NCI-H128 (cell line): Measurements from ENCODE around the gene SYT2.
"Not testable (repeated sequence)": the region's sequence is repeated elsewhere in the genome, so short reads cannot be mapped to it uniquely, and the experiment has no call there.

Experiments
- DNase-seq: peaks from one replicate; lab custom pipeline; 2025; ENCODE audit not compliant: unreplicated experiment; lab: John Stamatoyannopoulos, UW

SYT2 gene

DNA sequence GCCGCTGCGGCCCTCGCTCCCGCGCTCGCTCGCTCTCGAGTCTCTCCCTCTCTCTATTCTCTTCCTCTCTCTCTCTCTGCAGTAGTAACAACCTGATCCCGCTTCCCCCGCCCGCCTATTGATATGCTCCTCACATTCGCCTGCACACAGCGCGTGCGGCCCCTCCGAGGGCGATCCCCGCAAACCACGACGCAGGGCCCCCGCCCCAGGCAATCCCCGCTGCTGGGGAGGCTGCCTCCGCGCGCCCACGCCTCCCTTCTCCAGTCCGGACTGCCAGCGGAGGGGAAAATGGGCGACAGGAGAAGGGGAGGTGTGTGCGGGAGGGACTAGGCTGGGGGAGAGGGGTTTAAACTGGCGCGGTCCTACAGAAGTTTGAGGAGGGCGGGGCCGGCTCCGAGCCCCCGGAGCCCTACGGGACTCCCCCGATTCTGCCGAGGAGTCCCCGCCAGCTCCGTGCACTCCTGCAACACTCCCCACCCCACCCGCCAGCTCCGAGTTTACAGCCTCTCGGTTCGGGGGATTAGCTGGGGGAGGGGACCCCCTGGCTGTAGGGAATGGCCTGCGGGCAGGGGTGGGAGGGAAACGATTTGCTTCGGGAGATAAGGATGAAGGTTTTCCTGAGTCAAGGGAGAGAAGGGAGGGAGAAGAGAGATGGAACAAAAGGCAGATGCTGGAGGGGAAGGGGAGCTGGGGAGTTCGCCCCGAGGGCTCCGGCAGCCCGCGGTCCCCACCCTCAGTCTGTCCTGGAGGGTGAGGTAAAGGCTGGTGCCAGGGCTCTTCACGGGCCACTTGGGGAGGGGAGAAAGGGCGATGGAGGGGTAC lies 66.6 kb downstream of the SYT2 start:
- DNase-seq = no peak

DNA sequence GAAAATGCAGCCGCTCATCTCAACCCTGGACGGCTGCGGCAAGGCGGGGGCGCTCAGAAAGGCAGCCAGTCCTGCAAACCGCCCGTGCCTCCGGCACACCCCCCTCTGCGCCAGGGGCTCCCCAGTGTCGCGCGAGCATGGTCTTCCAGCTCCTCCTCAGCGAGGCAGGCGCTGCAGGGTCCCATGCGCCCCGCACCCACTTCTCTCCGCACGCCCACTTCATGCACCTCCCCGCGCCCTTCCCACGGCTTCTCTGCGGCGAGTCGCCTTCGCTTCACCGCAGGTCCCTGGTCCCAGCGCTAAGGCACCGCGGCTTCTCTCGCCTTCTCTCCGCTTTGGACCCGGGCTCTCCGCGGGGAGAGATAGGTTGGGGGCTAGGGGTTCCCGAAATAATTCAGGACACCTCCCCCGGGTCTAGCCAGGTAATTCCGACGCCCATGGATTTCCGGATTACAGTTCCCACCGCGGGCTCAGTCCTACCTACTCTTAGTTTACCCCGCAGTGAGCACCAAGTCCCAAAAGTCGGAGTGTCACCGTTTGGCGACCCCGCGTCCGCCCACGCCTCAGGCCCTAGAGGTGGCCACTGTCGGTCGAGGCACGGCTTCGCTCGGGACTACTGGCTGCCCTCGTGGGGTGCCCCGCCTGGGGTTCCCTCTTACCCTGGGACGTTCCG lies 67.5 kb downstream of the SYT2 start:
- DNase-seq = no peak

DNA sequence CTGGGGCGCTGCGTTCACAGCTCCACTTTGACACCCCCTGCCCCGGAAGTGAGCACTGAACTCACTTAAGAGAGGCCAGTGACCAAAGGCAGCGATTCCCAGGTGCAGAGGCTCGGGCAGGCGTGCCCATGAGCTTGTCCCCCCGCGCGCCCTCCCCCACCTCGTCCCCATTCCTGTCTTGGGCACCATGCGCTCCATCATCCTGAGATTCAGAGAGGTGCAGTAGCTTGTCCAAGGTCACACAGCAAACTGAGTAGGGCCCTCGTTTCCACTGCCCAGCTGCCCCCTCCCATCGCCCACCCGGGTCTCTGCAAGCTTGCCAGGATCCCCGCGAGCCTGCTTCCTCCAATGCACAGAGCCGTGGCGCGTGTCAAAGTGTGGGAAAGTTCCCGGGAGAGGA lies 68.0 kb downstream of the SYT2 start:
- DNase-seq = no peak

- DNase-seq = no peak
Observed at GRCh38 chr1:202639500-202639899, 70.8 kb downstream of the SYT2 start.

GRCh38 chr1:202638701-202639305 lies 71.5 kb downstream of the SYT2 start:
- DNase-seq = not testable (repeated sequence)

DNA sequence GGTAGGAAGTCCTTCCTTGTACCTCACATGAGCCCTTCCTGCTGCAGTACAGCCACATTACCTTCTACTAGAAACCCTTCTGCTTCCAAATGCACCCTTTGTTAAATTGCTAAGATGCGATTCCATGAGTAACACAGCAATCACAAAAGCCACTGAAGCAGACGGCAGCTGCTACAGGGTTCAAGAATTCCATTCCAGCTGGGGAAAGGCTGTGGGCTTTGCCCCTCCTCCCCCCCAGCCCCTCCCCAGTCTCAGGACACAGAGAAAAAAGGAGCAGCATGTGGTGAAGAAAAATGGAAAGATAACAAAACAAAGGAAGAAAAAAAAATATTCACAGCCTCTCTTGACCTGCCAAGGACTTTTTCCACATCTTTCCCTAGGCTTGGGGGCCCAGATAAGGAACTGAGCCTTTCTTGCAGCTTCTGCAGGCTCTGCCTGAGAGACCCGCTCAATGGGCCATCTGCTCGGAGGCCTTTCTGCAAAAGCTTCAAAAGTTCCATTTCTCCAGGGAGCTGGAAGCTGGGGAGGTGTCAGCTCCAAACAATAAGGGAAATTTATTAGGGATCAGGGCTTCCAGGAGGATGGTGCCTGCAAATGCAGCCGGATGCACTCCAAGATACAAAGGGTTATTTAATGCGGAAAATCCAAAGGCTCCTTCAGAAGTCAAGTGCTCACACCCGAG lies 72.1 kb downstream of the SYT2 start:
- DNase-seq = no peak

- not testable (repeated sequence) for DNase-seq
Observed at GRCh38 chr1:202637321-202638018, 72.8 kb downstream of the SYT2 start.

DNA sequence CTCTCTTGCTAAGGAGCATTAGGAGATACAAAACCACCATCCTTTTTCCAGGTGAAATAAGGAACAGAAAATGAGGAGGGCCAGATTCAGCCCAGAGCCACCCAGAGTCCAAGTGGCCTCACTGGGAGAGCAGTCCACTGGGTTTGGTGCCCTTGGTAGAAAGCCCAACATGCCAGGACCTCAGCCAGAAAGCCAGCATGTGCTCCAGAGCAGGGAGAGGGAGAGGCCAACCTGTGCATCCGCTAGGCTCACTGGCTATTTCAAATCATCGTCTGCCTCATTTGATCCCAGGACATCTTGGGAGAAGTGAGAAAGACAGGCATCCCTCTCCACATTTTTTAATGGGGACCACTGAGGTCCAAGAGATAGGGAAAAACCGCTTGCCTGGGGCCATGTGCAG lies 74.1 kb downstream of the SYT2 start:
- not testable (repeated sequence) for DNase-seq

DNA sequence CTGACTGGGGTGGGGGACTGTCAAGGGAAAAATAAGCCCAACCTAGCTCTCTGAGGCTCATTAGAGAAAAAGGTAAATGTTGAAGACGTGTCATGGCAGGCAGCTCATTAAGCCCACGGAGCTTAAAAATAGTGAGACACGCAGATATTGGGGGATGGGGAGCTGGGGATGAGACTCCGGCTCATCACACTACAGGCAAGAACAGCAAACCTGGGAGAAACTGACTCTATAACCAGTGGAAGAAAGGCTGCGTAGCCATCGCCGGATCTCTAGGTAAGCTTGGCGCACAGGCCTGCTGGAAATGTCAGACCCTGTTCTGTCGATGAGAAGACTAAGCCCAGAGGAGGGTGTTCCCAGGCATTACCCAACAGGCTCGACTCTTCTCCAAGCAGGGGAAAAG lies 78.0 kb downstream of the SYT2 start:
- DNase-seq = no peak

GRCh38 chr1:202631076-202631923 lies 79.0 kb downstream of the SYT2 start:
- DNase-seq = no peak

DNA sequence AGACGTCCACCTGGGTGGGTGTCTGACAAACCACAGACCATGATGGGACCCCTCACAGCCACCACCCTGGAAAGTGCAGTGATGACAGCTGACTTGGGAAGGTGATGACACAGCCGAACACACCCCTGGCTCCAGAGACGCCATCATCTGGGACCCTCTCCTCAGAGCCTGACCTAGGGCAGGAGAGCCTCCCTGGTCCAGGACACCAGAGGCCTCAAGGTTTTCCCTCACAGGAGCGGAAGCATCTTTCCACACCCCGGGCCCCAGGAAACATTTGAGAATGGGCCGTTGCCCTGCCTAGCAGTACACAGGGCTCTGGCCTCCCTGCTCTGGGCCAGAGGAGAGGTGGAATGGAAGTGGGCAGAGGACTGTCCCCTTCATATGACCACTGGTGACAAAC lies 79.7 kb downstream of the SYT2 start:
- DNase-seq = no peak

- DNase-seq = not testable (repeated sequence)
Observed at GRCh38 chr1:202630096-202630495, 80.2 kb downstream of the SYT2 start.

DNA sequence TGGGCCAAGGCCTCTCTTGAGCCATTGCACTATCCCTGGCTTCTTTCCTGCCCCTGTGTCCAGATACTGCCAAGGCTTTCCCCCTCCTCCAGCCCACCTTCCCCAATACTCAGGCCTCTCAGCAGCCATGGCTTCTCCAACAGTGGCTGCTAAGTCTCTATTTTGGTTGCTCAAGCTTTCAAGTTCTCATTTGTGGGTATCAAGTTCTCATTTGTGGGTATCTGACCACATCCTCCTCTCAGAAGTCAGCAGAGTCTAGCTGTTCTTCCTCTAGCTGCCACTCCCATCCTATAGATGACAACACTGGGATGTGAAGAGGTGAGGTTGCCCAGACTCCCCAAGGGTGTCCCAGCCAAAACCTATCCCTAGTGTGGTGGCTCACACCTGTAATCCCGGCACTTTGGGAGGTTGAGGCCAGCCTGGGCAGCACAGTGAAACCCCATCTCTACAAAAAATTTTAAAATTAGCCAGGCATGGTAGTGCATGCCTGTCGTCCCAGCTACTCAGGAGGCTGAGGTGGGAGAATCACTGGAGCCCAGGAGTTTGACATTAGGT lies 80.9 kb downstream of the SYT2 start:
- not testable (repeated sequence) for DNase-seq

- DNase-seq = no peak
Observed at GRCh38 chr1:202628646-202629215, 81.5 kb downstream of the SYT2 start.

DNA sequence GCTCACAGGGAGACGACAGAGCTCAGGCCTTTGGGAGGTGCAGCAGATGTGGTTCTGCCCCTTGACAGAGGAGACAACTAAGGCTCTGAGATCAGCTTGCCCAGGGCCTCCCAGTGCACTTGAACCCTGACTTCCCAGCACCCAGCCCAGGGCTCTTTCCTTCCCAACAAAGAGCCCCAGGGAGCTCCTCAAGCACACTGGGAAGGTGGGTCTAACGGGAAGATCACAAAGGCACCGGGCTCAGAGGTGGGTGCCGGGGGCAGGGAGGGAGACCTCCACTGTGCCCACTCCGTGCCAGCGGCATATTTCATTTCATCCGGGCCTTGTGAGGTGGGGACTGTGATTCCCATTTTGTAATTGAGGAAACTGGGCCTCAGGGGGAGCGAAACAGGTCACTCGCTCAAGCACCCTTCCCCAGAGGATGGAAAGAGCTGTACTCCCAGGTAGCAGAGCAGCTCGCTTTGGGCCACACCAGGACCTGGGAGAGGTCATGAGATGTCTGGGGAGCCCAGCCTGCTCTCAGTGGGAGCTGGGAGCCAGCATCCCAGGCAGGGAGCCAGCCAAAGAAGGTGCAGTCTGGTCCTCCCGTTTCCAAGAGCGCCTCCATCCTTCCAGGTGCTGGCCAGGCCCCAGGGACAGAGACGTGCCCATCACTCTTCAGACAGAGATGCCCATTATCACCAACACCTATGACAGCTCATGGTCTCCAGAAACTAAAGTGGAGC lies 82.3 kb downstream of the SYT2 start:
- no peak for DNase-seq

DNA sequence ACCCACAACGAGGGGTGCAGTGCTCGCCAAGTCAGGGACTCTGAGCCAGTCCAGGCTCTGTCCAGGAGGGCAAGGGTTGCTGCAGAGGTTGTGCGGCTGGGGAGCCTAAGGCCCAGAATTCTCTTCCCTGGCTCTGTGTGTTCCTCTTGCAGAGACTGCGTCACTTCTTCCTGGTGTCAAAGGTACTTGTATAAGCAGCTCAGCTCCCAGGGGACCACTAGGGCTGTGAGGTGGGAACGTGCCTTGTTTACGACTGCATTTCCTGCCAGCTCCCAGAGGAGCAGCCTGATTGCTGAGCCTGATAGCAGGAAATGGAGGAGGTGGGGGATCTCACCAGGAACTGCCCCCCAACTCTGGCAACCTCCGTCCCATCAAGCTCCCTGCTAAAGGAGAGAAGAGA lies 83.2 kb downstream of the SYT2 start:
- not testable (repeated sequence) for DNase-seq

- no peak for DNase-seq
Observed at GRCh38 chr1:202625416-202626360, 84.6 kb downstream of the SYT2 start.

- no peak for DNase-seq
Observed at GRCh38 chr1:202624781-202625108, 85.5 kb downstream of the SYT2 start.
